Amygdala (tissue), 56 donors: ENCODE measurements around the gene DEPDC4.
"Not testable (repeated sequence)": the region's sequence is repeated elsewhere in the genome, so short reads cannot be mapped to it uniquely, and the experiment has no call there.

Experiments
- DNase-seq, 56 donors: peaks; one replicate each; lab custom pipeline; 2025; lab: John Stamatoyannopoulos, UW

DEPDC4 gene

DNA sequence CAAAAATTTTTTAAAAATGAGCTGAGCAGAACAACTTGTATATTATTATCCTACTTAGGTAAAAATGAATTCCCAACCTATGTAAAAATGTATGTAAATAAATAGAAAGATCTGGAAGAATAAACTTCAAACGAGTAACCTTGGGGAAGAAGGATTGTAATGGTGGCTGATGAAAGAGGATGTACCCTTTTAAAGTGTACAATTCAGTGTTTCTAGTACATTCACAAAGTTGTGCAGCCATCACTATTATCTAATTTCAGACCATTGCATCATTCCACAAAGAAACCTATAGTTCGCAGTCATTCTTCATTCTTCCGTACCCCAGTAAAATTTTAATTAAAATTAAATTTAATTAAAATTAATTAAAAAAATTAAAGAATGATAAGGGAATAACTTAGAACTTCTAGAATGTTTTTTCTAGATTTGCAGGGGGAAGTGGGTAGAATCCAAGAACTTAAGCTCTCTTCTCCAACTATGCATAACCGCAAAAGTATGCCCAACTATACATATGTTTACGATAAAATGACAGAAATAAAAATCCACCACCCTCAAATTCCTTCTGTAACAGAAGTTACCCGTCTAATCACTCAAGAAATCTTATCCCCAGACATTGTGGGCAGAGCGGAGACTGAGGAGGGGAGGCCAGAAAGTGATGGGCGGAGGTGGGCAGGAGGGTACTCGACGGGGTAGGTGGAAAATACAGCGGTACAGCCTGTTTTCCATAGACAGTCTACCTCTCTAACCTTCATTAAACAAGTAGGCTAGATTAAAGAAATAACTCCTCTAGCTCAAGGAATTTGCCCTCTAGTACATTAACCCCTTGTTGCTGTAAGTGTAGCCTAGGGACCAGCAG is 921 bp downstream of the DEPDC4 start:
- DNase-seq, result no peak

DNA sequence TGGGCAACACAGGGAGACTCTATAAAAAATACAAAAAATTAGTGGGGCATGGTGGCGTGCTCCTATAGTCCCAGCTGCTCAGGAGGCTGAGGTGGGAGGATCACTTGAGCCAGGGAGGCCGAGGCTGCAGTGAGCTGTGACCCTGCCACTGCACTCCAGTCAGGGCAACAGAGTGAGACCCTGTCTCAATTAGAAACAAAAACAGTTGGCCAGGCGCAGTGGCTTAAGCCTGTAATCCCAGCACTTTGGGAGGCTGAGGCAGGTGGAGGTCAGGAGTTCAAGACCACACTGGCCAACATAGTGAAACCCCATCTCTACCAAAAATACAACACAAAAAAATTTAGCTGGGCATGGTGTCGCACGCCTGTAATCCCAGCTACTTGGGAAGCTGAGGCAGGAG is 1.8 kb downstream of the DEPDC4 start:
- not testable (repeated sequence) for DNase-seq

DNA sequence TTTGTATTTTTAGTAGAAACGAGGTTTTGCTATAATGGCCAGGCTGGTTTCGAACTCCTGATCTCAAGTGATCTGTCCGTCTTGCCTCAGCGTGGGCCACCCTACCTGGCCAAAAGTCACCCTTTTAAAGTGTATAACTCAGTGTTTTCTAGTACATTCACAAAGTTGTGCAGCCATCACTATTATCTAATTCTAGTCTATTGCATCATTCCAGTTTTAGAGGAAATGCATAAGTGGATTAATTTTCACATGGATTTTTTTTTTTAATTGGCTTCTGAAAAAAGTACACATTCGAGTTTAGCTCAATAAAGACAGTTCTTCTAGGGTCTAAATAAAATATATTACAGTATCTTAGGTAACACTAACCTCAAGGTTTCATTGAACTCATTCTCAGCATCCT is 3.7 kb downstream of the DEPDC4 start:
- DNase-seq, result no peak

DNA sequence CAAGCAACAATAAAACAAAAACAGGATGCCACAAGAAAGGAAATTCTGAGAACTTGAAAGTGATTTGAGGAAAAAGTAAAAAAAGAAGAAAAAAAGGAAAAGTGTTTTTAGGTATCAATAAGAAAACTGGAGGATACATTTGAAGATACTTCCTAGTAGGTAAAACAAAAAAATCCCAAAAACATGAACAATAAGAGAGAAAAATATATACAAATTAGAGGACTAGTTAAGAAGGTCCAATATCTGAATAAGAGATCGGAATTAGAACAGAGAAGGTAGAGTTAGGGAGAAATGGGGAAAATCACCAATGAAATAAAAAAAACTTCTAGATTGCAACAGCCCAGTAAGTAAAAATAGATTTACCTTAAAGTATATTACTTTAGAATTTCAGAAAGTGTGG is 8.8 kb downstream of the DEPDC4 start:
- no peak for DNase-seq

DNA sequence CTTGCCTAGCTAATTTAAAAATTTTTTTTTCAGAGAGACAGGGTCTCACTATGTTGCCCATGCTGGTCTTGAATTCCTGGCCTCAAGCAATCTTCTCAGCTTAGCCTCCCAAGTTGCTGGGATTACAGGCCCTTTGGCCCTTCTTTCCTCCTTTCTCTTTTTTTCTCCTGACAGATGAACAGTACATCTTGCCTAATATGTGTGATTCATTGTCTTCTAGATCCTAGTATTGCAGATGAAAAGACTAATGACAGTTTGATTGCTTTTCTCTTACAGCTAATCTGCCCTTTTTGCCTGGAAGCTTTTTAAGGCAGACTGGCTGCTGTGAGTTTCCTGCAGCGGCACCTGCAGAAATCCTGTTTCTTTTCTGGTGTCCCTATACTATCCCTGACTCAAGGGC is 12.0 kb downstream of the DEPDC4 start:
- DNase-seq, result no peak

DNA sequence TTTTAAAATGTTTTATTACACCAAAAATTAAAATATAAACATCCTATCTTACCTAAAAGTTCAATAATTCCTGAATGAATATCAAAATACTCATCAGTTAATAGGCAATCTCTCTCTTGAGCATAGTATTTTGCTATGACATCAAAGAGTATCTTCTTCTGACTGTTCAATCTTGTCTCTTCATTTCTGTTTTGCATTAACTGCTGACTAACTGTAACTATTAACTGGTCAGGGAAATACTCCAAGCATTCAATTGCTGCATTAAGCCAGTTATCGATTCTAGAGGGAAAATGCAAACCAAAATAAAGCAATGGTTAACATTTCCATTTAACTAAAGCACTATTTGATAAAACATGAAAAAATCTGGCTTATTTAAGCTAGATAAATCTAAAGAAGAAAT is 13.4 kb downstream of the DEPDC4 start:
- DNase-seq, result no peak

DNA sequence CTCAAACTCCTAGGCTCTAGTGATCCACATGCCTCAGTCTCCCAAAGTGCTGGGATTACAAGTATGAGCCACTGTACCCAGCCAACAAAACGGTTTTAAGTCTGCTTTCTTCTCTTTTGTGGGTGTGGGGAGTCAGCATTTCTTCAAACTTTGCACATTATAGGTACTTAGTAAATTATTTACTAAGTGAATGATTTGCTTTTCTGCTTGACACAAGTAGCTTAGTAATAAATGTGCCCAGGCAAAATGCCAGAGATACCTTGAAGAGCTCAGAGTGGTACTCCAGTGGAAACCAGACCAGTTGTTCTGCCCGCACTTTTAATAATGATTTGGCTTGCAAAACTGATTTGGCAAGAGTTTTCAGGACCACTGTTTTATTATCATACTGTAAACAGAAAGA is 15.0 kb downstream of the DEPDC4 start:
- no peak for DNase-seq

DNA sequence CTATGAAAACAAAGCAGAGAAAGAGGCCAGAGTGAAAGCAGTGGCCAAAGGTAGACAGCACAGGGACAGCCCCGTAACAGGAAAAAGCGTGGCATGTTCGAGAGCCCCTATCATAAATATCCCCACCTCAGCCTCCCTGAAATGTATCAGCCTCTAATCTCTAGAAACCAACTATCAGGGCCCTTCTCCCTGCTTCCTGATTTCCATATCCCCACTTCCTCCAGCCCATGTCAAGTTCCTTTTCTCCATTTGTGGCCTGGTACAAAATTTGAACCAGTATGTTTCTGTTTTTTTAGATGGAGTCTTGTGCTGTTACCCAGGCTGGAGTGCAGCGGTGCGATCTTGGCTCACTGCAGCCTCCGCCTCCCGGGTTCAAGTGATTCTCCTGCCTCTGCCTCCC is 16.9 kb downstream of the DEPDC4 start:
- DNase-seq, result no peak

DNA sequence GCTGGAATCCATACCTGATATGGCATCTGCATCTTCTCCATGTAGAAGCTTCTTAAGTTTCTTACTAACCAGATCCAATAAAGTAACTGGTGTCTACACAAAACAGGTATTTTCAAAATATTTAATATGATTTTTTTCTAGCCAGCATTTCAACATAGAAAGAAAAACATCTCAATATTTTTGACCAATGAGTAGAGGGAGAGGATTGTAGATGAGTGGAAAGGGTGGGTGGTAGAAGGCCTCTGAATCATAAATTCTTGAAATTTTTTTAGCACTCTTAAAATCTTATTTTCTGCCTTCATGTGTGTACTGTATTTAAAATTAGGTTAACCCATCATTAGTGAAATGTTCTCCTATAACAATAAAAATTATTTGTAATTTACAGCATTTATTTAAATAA is 18.0 kb downstream of the DEPDC4 start:
- DNase-seq, result no peak

DNA sequence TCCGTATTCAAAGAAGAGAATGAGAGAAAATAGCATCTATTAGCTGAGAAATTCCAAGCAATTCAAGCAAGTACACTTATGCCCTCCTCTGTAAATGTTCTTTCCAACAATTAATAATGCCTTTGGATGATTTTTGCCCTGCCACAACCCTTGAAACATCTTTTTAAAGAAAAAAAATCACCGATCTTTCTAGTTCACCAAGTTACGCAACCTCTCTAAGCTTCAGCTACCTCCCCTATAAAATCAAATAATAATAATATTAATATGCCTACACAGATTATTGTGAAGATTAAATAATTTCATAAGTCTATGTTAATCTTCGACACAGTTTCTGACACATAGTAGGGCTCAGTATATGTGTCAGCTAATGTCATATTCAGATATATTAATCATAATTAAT is 19.1 kb downstream of the DEPDC4 start:
- DNase-seq, result no peak

DNA sequence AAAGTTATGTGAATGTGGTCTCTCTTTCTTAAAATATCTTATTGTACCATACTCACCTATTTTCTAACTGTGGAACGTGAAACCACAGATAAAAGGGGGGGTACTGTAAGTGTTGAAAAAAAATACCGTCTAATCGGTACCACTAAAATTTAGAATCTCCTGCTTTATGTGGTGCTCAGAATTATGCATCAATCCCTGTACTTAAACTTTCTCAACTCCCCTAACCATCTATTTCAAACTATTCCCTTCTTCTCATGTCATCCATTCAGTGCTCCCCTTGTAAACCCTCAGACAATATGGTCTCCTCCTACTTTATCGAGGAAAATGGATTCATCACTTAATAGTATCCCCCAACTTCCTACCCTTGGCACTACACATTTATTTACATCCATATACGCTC is 23.7 kb downstream of the DEPDC4 start:
- DNase-seq, result no peak

DNA sequence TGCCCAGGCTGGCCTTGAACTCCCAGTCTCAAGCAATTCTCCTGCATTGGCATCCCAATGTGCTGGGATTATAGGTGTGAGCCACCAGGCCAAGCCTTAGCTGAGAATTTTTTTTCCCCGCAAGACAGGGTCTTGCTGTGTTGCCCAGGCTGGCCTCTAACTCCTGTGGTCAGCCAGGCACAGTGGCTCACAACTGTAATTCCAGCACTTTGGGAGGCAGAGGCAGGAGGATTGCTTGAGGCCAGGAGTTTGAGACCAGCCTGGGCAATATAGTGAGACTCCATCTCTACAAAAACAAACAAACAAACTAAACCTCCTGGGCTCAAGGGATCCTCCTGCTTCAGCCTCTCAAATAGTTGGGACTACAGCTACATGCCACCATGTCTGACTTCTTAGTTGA is 27.3 kb downstream of the DEPDC4 start:
- no peak for DNase-seq

DNA sequence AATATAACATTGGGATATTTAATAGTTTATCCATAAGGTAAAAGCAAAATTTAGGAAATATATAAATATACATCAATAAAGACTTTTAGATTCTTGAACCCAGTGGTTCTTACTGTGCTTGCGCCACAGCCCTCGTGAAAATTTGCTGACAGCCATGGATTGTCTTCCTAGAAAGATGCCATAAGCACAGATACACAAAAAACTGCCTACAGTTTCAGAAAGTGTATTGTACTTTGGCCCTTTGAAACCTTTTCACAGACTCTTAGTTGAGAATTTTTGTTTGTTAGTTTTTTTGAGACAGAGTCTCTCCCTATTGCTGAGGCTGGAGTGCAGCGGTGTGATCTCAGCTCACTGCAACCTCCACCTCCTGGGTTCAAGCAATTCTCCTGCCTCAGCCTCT is 28.1 kb downstream of the DEPDC4 start:
- no peak for DNase-seq

DNA sequence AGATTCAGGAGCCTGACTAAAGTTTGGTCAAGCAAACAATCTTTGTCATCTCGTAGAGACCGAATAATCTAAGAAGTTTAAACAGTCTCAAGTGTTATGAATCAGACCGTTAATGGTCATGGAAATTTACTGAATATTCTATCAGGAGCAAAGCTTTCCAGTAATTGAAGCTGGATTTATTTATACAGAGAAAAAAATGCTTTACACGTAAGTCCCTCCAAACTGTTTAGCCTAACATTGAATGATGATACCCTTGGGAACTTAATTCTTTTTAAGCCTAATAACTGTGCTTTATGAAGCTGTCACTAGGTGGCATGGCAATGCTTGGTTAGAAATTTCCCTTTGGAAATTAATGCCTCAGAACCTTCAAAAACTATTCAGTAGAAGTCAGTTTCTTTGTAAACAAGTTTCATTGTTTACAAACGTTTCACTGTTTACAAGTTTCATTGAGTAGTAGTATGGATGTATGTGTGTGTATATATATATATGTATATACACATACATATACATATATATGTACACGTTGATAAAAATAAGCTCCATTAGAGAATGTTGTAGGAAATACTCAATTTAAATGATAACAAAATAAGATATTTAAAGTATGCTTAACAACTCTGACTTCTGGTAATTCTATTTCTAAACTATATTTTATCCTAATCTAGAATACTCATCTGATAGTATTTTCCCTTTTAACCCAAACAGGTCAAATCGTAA is 32.1 kb downstream of the DEPDC4 start:
- peak in 2 of 56 donors; percentile 5 for DNase-seq

DNA sequence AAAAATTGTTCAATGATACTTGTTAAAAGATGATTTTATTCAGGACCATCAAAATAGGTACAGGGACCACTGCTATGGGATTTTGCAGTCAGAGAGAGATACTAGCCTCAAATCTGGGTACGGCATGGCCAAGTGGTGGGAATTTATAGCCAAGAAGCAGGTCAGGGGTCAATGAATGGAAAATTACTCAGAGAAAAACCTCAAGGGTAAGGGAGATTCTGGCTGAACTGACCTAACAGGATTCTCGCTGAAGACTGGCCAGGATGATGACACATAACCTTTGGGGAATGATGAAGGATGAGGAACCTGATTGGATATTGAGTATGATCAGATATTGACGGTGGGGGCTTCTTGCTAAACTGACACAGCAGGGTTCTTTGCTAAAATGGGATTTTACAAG is 32.7 kb downstream of the DEPDC4 start:
- no peak for DNase-seq

DNA sequence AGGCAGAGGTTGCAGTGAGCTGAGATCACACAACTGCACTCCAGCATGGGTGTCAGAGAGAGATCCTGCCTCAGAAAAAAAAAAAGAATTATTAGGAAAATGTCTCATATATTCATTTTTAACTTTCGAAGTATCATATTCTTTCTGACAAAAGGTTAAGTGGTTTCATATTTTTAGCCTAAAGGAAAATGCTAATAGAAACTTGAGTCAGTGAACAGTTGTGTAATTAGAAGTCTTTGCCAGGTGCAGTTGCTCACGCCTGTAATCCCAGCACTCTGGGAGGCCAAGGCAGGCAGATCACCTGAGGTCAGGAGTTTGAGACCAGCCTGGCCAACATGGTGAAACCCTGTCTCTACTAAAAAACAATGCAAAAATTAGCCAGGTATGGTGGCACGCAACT is 35.0 kb downstream of the DEPDC4 start:
- DNase-seq, result not testable (repeated sequence)

DNA sequence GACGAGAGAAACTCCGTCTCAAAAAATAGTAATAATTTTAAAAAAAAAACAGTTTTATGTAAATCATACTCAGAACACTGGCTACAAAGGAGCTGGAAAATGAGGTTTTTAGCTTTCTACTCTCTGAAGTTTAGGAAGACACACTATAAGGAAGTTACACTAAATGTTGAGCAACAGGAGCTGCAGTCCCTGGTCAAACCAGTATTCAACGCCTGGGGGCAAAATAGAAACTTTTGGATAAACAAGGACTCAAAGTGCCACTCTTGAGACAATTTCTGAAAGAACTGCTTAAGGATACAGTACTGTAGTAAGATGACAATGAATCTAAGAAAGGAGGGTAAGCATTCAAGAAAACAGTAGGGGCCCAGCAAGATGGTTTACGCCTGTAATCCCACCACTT is 37.0 kb downstream of the DEPDC4 start:
- DNase-seq, result no peak

DNA sequence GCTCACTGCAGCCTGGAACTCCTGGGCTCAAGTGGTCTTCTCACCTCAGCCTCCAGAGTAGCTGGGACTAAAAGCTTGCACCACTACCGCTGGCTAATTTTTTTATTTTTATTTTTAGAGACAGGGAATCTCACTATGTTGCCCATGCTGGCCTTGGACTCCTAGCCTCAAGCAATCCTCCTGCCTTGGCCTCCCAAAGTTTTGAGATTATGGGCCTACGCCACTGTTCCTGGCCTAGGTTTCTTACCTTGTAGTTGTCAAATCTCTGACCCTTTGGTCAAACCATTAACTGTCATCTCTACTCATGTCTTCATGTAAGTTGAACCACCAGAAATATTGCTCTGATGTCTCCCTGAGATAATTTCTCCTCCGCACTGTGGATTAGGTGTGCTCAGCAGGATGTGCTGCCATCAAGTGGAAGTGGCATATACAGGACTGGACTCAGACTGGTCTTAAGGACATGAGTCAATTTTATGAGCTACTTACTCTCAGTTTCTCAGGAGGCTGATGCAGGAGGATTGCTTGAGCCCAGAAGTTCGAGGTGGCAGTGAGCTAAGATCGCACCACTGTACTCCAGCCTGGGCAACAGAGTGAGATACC is 37.7 kb downstream of the DEPDC4 start:
- DNase-seq, result no peak

DNA sequence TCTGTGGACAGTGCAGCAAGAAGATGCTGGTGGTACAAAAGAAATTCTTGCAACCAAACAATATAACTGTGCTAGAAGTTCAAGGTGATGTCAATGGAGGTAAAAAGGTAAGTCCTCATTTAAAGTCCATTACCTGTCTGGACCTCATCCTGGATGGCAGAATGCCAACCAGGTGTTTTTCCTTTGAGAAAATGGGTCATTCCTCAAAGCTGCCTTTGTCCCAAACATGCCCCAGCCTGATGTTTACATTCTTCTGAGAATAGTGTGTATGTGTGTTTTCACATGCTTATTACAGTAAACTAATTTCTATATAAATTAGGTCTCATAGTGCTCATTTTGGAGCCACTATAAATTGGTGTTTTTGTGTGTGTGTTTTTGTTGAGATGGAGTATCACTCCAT is 41.4 kb downstream of the DEPDC4 start:
- no peak for DNase-seq

DNA sequence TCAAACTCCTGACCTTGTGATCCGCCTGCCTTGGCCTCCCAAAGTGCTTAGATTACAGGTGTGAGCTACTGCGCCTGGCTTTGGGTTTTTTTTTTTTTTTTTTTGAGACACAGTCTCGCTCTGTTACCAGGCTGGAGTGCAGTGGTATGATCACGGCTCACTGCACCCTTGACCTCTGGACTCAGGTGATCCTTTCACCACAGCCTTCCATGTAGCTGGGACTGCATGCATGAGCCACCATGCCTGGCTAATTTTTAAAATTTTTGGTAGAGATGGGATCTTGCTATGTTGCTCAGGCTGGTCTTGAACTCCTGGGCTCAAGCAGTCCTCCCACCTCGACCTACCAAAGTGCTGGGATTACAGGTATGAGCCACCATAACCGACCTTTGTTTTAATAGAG is 44.7 kb downstream of the DEPDC4 start:
- DNase-seq, result not testable (repeated sequence)

DNA sequence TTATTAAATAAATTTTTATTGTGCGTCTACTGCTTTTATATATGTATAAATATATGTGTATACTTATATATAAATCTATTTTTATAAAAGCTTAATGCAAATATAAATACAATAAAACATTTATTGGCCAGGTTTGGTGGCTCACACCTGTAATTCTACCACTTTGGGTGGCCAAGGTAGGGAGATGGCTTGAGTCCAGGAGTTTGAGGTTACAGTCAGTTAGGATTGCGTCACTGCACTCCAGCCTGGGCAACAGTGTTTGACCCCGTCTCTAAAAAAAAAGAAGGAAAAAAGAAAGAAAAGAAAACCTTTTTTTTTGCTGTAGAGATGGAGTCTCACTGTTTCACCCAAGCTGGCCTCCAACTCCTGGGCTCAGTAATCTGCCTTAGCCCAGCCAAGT is 45.4 kb downstream of the DEPDC4 start:
- DNase-seq, result no peak
